HG03045 (cell line): ENCODE measurements around the gene RBM12.

Source experiments
- ATAC-seq: cut with Tn5 transposase; IDR thresholded peaks from one replicate; pipeline ENCODE4 v1.9.1; 2021; ENCODE audit warnings: mild to moderate bottlenecking, moderate library complexity; ENCODE audit not compliant: unreplicated experiment

RBM12 gene

DNA sequence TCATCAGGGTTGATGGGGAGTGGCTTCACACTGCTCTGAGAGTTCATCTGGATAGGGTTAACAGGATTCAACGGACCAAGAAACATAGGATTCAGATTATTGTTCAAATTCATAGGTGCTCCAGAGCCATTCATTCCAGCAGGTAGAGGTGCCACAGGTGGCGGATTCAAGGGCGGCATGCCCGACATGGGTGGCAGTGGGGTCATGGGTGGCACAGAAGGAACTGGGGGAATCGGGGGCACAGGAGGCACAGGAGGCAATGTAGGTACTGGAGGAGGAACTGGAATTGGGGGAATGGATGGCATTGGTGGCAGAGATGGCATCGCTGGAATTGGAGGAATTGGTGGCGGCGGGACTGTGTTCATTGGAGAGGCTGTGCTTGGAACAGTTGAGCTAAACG lies 10.3 kb downstream of the RBM12 start:
- ATAC-seq, result no peak

DNA sequence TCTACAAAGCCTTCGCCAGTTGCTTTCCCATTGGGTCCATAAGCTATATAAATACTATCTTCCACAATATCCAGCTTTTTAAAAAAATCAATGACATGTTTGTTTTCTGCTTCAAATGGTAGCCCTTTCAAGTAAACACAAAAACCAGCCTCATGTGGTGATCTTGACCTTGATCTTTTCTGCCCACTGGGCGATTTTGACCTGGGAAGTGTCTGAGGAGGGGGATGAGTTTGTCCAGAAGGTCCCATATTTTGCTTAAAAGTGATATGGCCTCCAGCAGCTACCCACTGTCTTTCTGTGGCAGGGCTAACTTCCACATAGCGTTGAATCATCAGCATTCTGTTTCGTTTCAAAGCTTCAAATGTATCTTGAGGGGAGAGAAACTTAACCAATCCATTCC lies 10.8 kb downstream of the RBM12 start:
- no peak for ATAC-seq

DNA sequence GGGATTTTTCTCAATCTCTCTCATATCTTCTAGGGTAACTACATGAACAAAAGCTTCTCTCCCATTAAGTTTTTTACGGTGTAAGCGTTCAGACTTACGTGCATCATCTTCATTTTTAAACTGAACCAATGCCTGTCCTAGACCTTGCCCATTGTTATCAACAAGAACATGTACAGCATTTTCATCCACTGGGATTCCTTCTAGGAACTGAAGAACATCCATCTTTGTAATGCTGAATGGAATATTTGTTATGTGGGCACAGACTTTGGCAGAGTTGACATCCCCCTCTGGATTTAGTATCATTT lies 11.3 kb downstream of the RBM12 start:
- no peak for ATAC-seq

- ATAC-seq, result no peak
These were observed 11.9 kb downstream of the RBM12 start for GRCh38 chr20:35652641-35653429.

DNA sequence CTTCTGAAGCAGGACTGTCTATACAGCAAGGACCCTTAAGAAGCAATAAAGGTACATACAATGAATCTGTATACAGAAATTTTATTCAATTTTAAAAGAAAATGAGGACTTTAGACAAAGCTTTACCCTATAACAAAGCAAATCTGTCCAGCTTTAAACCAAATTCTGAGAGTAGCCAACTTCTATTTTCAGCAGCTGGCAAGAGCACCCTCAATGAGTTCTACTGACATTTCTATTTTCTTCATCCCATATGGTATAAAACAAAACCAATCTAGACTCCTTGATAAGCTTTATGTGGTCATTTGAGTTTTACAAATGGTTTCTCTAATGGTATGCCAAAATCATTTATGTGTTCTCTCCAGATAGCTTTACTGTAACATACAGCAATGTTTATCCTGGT lies 12.7 kb downstream of the RBM12 start:
- no peak for ATAC-seq

- no peak for ATAC-seq
These were observed 14.1 kb downstream of the RBM12 start for GRCh38 chr20:35650632-35651031.

- ATAC-seq, result no peak
These were observed 15.9 kb downstream of the RBM12 start for GRCh38 chr20:35648836-35649235.

- no peak for ATAC-seq
These were observed 19.9 kb downstream of the RBM12 start for GRCh38 chr20:35644806-35645205.

DNA sequence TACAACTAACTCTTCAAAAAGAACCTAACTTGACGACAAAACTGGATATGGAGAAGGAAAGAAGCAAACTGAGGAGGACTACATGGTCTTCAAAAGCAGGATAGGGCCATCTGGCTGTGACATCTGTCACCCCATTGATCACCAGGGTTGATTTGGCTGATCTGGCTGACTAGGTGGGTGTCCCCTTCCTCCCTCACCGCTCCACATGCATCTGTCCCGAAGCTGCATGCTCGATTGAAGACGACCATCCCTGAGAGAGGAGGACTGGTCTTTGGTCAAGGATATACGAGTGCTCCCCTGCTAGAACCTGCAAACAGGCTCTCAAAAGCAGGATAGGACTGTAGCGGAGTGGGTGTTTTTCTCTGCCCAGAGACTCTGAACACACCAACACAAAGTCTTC lies 21.7 kb downstream of the RBM12 start:
- no peak for ATAC-seq

- no peak for ATAC-seq
These were observed 23.0 kb downstream of the RBM12 start for GRCh38 chr20:35641743-35642142.

DNA sequence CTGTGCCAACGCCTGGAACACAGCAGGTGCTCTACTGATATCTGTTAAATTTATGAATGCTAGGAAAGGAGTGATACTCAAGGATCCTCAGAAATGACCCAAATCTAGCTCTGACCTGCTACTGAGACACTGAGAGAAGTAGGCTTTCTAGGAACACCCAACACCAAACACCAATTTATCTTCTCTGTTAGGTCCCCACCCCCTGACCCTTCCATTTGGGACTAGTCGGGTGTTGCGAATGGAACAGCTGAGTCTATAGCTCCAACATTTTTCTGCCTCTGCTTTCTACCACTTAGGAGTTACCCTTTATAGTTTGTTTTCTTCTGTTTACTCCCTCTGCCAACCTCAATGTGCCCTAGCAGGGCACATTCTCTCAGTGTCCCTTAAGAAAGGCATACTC lies 24.0 kb downstream of the RBM12 start:
- no peak for ATAC-seq

GRCh38 chr20:35638751-35639150 lies 25.9 kb downstream of the RBM12 start:
- ATAC-seq, result no peak

DNA sequence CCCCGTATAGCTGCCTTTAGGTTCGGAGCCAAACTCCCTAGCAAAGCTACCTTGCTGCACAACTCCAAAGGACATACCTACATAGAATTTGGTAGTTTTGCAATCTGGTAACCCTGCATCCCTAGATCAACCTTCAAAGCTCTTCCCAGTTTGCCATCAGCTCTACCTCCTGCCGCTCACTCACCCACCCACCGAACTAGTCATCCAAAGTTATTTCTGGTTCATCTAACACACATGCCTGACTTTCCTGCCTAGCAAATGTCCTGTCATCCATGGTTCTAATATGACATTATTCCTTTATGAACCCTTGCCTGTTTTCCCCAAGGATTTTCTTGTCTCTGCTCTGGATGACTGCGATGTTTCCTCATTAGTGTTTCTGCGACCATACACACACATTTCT lies 27.4 kb downstream of the RBM12 start:
- no peak for ATAC-seq

- ATAC-seq, result no peak
These were observed 28.6 kb downstream of the RBM12 start for GRCh38 chr20:35636095-35636494.

- no peak for ATAC-seq
These were observed 29.0 kb downstream of the RBM12 start for GRCh38 chr20:35635652-35636051.

- no peak for ATAC-seq
These were observed 32.1 kb downstream of the RBM12 start for GRCh38 chr20:35632539-35633115.

- ATAC-seq, result no peak
These were observed 34.1 kb downstream of the RBM12 start for GRCh38 chr20:35630636-35631035.

- ATAC-seq, result no peak
These were observed 35.1 kb downstream of the RBM12 start for GRCh38 chr20:35629427-35630145.

DNA sequence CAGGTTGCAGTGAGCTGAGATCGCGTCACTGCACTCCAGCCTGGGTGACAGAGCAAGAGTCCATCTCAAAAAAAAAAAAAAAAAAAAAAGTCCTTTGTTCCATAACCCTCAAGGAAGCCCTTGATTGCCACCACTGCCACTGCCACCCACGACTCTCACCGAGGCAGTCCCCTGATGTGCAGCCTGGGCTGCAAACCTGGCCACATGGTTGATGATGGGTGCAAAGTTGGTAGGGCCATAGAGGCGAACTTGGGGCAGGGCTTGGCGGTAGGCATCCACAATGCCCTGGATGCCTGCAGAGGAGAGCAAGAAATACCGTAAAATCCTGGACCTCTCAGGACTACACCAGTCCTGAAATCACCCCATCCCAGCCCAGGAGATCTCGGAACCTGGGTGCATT lies 37.6 kb downstream of the RBM12 start:
- ATAC-seq, result no peak

DNA sequence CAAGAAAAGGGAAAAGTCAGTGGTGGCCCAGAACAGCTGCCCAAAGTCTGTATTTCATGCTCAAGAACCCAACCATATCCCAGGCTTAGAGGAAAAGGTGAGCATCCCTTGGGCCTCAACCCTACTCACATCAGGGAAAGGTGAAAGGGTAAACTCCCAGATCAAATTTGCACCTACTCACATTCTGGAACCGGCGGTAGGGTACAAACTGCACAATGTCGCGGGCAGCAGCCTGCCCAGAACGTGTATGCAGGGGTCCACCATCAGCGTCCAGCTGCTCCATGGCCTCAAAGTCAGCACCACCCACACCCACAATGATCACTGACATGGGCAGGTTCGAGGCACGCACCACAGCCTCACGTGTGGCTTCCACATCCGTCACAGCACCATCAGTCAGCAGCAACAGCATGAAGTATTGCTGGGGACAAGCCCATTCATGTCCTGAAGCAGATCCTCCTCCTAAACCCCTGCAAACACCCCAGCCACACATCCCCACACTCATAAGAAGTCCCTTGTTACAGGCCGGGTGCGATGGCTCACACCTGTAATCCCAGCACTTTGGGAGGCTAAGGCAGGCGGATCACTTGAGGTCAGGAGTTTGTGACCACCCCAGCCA lies 38.2 kb downstream of the RBM12 start:
- ATAC-seq, result no peak

GRCh38 chr20:35625584-35626385 lies 38.9 kb downstream of the RBM12 start:
- ATAC-seq, result no peak
